ENCODE measurements around the gene CD7.

DNA sequence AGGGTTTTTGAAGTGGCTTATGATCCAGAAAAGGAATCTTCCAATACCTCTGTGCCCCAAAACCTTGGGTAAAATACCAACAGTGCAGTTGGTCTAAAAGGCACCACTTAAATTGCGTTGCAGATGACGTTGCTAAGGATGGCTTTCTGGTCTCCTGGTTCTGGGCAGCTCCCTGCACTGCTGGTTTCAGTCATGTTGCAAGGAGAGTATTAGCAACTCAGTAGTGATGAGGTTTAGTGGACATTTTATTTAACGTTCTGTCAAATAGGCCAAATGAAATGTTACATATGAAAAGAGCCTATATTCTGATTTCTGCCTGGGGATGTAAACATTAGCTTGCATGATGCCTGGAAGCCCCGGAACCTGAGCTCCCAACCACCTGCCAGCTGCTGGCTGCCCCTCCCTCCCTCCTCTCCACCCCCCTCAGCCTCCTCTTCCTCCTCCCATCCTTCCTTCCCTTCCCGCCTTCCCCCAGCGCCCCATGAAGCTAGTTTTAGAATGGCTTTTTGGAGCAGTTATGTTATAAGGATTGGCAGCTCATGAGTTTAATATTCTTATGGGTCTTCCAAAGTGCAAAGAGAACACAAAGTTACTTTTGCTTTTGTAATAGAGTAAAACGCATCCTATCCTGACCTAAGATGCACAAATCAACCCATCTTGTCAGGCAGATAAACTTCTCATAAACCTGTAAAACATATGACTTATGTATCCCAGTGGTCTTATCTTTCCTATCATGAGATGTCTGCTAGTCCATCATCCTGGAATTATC is 20.7 kb downstream of the CD7 start:
- TF ChIP-seq FOXM1 (IDR thresholded peaks at IDR 0.05; ENCODE audit: borderline replicate concordance, low read depth): no peak
- TF ChIP-seq TCF12 (IDR thresholded peaks at IDR 0.05; ENCODE audit: low read depth): no peak
- TF ChIP-seq CEBPB (IDR thresholded peaks at IDR 0.05): no peak
- TF ChIP-seq TAF1 (IDR thresholded peaks at IDR 0.05; ENCODE audit: low read depth): no peak
- TF ChIP-seq, protein P1, sequence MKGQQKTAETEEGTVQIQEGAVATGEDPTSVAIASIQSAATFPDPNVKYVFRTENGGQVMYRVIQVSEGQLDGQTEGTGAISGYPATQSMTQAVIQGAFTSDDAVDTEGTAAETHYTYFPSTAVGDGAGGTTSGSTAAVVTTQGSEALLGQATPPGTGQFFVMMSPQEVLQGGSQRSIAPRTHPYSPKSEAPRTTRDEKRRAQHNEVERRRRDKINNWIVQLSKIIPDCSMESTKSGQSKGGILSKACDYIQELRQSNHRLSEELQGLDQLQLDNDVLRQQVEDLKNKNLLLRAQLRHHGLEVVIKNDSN (IDR thresholded peaks at IDR 0.05): no peak
- TF ChIP-seq, protein P2, sequence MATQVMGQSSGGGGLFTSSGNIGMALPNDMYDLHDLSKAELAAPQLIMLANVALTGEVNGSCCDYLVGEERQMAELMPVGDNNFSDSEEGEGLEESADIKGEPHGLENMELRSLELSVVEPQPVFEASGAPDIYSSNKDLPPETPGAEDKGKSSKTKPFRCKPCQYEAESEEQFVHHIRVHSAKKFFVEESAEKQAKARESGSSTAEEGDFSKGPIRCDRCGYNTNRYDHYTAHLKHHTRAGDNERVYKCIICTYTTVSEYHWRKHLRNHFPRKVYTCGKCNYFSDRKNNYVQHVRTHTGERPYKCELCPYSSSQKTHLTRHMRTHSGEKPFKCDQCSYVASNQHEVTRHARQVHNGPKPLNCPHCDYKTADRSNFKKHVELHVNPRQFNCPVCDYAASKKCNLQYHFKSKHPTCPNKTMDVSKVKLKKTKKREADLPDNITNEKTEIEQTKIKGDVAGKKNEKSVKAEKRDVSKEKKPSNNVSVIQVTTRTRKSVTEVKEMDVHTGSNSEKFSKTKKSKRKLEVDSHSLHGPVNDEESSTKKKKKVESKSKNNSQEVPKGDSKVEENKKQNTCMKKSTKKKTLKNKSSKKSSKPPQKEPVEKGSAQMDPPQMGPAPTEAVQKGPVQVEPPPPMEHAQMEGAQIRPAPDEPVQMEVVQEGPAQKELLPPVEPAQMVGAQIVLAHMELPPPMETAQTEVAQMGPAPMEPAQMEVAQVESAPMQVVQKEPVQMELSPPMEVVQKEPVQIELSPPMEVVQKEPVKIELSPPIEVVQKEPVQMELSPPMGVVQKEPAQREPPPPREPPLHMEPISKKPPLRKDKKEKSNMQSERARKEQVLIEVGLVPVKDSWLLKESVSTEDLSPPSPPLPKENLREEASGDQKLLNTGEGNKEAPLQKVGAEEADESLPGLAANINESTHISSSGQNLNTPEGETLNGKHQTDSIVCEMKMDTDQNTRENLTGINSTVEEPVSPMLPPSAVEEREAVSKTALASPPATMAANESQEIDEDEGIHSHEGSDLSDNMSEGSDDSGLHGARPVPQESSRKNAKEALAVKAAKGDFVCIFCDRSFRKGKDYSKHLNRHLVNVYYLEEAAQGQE (IDR thresholded peaks at IDR 0.05; ENCODE audit: low read depth): no peak
- no peak for TF ChIP-seq RAD21 (IDR thresholded peaks at IDR 0.05; ENCODE audit: low read depth)
- TF ChIP-seq CREB1 (IDR thresholded peaks at IDR 0.05; ENCODE audit: low read depth): no peak
- TF ChIP-seq EP300 (IDR thresholded peaks at IDR 0.05; ENCODE audit: borderline replicate concordance): no peak
- TF ChIP-seq, protein P3, sequence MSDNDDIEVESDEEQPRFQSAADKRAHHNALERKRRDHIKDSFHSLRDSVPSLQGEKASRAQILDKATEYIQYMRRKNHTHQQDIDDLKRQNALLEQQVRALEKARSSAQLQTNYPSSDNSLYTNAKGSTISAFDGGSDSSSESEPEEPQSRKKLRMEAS (IDR thresholded peaks at IDR 0.05): no peak

Measured in Ishikawa (cell line).